GM21529 (cell line): ENCODE data around the gene GMPS.
A peak's percentile ranks its signal among the peaks of the same experiment; 100 is the strongest.
"Not testable (repeated sequence)": the region's sequence is repeated elsewhere in the genome, so short reads cannot be mapped to it uniquely, and the experiment has no call there.

Source experiments
- ATAC-seq: cut with Tn5 transposase; IDR thresholded peaks from one replicate; pipeline ENCODE4 v1.9.1; 2021; ENCODE audit not compliant: unreplicated experiment

GMPS gene

GRCh38 chr3:155870133-155870944, at the start of gene GMPS:
Gene GMPS, plus strand, starts transcription at chr3:155870650. Its CDS starts 221 bp downstream, at chr3:155870871.
- peak; percentile 86 for ATAC-seq

GRCh38 chr3:155828490-155829098, 41.9 kb upstream of the GMPS start:
- not testable (repeated sequence) for ATAC-seq

- ATAC-seq, result no peak
Observed at GRCh38 chr3:155835341-155836071, 34.9 kb upstream of the GMPS start.

GRCh38 chr3:155843569-155843968, 26.9 kb upstream of the GMPS start:
- peak; percentile 40 for ATAC-seq

- ATAC-seq, result no peak
Observed at GRCh38 chr3:155846119-155846518, 24.3 kb upstream of the GMPS start.

- no peak for ATAC-seq
Observed at GRCh38 chr3:155847993-155848392, 22.5 kb upstream of the GMPS start.

GRCh38 chr3:155849404-155849803, 21.0 kb upstream of the GMPS start:
- ATAC-seq, result not testable (repeated sequence)

- no peak for ATAC-seq
Observed at GRCh38 chr3:155852341-155852740, 18.1 kb upstream of the GMPS start.

- peak; percentile 10 for ATAC-seq
Observed at GRCh38 chr3:155853214-155854140, 17.0 kb upstream of the GMPS start.

- peak; percentile 93 for ATAC-seq
Observed at GRCh38 chr3:155854141-155854940, 16.1 kb upstream of the GMPS start, which contains the start of gene SLC33A1. Gene SLC33A1, minus strand, starts transcription at chr3:155854427. Its CDS starts 430 bp downstream, at chr3:155853997.

- ATAC-seq, result peak; percentile 48
Observed at GRCh38 chr3:155859859-155860258, 10.6 kb upstream of the GMPS start.

GRCh38 chr3:155860424-155860823, 10.0 kb upstream of the GMPS start:
- ATAC-seq, result not testable (repeated sequence)

GRCh38 chr3:155861476-155862183, 8.8 kb upstream of the GMPS start:
- no peak for ATAC-seq

GRCh38 chr3:155862290-155862982, 8.0 kb upstream of the GMPS start:
- ATAC-seq, result not testable (repeated sequence)

- no peak for ATAC-seq
Observed at GRCh38 chr3:155863072-155863784, 7.2 kb upstream of the GMPS start.

GRCh38 chr3:155869691-155870090, 759 bp upstream of the GMPS start:
- ATAC-seq, result no peak

- peak; percentile 27 for ATAC-seq
Observed at GRCh38 chr3:155870945-155871745, 695 bp downstream of the GMPS start.
